GM12891 (cell line): ENCODE results near the gene ATP2B2.
"Not testable (repeated sequence)": the region's sequence is repeated elsewhere in the genome, so short reads cannot be mapped to it uniquely, and the experiment has no call there.

Experiments used
- DNase-seq: peaks from one replicate; pipeline ENCODE4 v3.0.0; 2011; ENCODE audit warnings: low spot score; ENCODE audit not compliant: insufficient read length
- FAIRE-seq: peaks from 2 replicates; lab custom pipeline; 2011; peaks lifted over from hg19 to GRCh38; lab: Jason Lieb, UNC
- PAX5 ChIP-seq: IDR thresholded peaks from 2 replicates; pipeline ENCODE4 v1.6.1; 2011; ENCODE audit warnings: low read length, moderate library complexity, mild to moderate bottlenecking; ENCODE audit not compliant: insufficient read depth, severe bottlenecking
- POLR2A ChIP-seq: IDR thresholded peaks from 2 replicates; pipeline ENCODE4 v1.6.1; 2011; ENCODE audit warnings: low read depth, low read length, control low read depth
- POLR2AphosphoS5 ChIP-seq: IDR thresholded peaks from 2 replicates; pipeline ENCODE4 v1.6.1; 2011; ENCODE audit warnings: low read depth, low read length, control low read depth
- POU2F2 ChIP-seq: IDR thresholded peaks from 2 replicates; pipeline ENCODE4 v1.6.1; 2011; ENCODE audit warnings: low read depth, mild to moderate bottlenecking, control low read depth, low read length, moderate library complexity
- SPI1 ChIP-seq: IDR thresholded peaks from 2 replicates; pipeline ENCODE4 v1.6.1; 2011; ENCODE audit warnings: low read depth, low read length, control low read depth
- TAF1 ChIP-seq: IDR thresholded peaks from 2 replicates; pipeline ENCODE4 v1.6.1; 2011; ENCODE audit warnings: low read depth, low read length, control low read depth

The ATP2B2 gene

GRCh38 chr3:10548992-10549391 lies 43.6 kb upstream of the ATP2B2 start:
- DNase-seq (no peak), FAIRE-seq (no peak)
- TF ChIP-seq POLR2A (no peak), POU2F2 (no peak), TAF1 (no peak), POLR2AphosphoS5 (no peak), PAX5 (no peak), SPI1 (no peak)

- no peak for FAIRE-seq
- TF ChIP-seq POLR2AphosphoS5 (no peak), POU2F2 (no peak), PAX5 (no peak), SPI1 (no peak), TAF1 (no peak), POLR2A (no peak)
- no peak for DNase-seq
Measured at GRCh38 chr3:10547841-10548783, 42.7 kb upstream of the ATP2B2 start.

DNA sequence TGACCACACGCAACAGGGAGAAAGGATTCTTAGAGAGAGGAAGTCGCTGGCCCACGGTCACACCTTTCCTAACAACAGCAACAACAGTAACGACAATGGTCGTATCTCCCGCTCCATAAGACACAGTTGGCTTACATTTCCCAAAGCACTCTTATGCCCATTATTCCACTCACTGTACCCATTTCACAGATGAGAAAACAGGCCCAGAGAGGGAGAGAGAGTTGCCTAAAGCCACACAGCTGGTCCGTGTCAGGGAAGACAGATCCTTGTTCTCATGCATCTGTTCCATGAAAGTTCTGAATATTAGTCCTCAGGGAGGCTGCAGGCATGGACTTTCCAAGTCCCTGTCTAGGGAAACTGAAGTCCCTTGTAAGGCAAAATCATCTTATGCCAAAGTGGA lies 42.0 kb upstream of the ATP2B2 start:
- DNase-seq, result no peak
- TF ChIP-seq SPI1 (no peak), POLR2AphosphoS5 (no peak), POLR2A (no peak), TAF1 (no peak), POU2F2 (no peak), PAX5 (no peak)
- FAIRE-seq, result no peak

GRCh38 chr3:10546820-10547263 lies 41.5 kb upstream of the ATP2B2 start:
- no peak for FAIRE-seq

GRCh38 chr3:10546181-10546624 lies 40.8 kb upstream of the ATP2B2 start:
- FAIRE-seq (no peak), DNase-seq (no peak)
- TF ChIP-seq TAF1 (no peak), SPI1 (no peak), POLR2AphosphoS5 (no peak), PAX5 (no peak), POLR2A (no peak), POU2F2 (no peak)

More at GRCh38 chr3:10546820-10547263, 41.5 kb upstream of the ATP2B2 start:
- DNase-seq, result no peak
- no peak for TF ChIP-seq PAX5
- TF ChIP-seq POLR2A, result no peak
- no peak for TF ChIP-seq SPI1
- TF ChIP-seq POU2F2, result no peak
- TF ChIP-seq POLR2AphosphoS5, result no peak
- no peak for TF ChIP-seq TAF1

- no peak for TF ChIP-seq PAX5
- TF ChIP-seq POU2F2, result no peak
- TF ChIP-seq TAF1, result no peak
- no peak for TF ChIP-seq POLR2AphosphoS5
- no peak for TF ChIP-seq POLR2A
- no peak for TF ChIP-seq SPI1
- DNase-seq, result no peak
- FAIRE-seq, result no peak
Measured at GRCh38 chr3:10542518-10542917, 37.1 kb upstream of the ATP2B2 start.

GRCh38 chr3:10540347-10540746 lies 35.0 kb upstream of the ATP2B2 start:
- not testable (repeated sequence) for FAIRE-seq, DNase-seq

DNA sequence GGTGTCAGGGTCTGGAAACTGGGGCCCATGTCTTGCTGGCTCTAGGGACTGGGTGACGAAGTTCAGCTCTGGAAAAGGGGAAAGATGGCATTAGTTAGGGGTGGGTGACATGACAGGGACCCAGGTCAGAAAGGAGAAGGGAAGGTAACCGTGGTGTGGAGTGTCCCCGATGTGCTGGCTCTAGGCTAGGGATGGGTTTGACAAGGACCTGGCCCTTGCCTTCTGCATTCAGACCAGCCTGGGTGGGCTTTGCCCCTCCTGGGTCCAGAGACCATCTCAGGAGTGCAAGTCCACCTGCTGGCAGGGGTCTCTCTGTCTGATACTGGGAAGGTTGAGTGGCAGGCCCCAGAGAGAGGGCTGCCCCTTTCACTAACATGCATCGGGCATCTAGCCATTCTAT lies 28.7 kb upstream of the ATP2B2 start:
- TF ChIP-seq PAX5, result no peak
- no peak for TF ChIP-seq TAF1
- no peak for TF ChIP-seq POLR2A
- FAIRE-seq (no peak), DNase-seq (no peak)

GRCh38 chr3:10533737-10534023 lies 28.3 kb upstream of the ATP2B2 start:
- DNase-seq, result no peak
- no peak for TF ChIP-seq TAF1
- TF ChIP-seq POLR2A, result no peak
- no peak for TF ChIP-seq SPI1
- no peak for TF ChIP-seq POU2F2
- TF ChIP-seq POLR2AphosphoS5, result no peak
- no peak for TF ChIP-seq PAX5
- FAIRE-seq, result no peak

DNA sequence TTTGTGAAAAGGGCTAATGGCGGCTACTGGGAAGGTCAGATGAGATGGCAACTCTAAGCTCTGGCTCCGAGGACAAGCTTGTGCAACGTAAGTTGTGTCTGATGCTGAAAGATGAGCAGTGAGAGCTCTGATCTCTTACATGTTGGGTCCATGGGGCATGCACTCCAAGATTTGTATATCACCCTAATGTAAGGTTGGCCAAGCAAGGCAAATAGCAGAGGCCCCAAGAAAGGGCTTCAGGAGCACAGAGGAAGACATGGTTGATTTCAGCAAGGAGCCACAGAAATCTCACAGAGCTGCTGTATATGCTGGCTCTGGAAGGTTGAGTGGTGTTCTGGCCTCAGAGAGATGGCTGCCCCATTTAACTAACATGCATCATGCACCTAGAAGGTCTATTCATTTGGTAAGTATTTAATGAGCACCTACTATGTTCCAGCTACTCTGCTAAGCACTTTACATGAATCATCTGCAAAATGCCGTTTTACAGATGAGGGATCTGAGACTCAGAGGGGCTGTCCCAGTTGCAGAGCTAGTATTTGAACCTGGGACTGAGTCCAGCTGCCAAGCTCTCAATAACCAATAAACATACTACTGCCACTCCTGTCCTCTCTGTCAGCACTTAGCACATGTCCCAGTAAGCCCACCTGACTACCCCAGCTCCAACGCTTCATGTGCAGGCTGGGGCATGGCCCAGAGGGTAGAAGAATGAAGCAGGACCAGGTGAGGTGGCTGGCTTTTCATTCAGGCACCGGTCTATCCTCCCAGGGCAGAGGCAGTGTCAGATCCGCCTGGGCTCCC lies 27.8 kb upstream of the ATP2B2 start:
- FAIRE-seq (no peak), DNase-seq (no peak)
- no peak for TF ChIP-seq POU2F2
- TF ChIP-seq TAF1, result no peak
- no peak for TF ChIP-seq POLR2AphosphoS5
- no peak for TF ChIP-seq PAX5
- no peak for TF ChIP-seq SPI1
- TF ChIP-seq POLR2A, result no peak
